ENCODE data around the gene AP1B1.

Gene AP1B1

DNA sequence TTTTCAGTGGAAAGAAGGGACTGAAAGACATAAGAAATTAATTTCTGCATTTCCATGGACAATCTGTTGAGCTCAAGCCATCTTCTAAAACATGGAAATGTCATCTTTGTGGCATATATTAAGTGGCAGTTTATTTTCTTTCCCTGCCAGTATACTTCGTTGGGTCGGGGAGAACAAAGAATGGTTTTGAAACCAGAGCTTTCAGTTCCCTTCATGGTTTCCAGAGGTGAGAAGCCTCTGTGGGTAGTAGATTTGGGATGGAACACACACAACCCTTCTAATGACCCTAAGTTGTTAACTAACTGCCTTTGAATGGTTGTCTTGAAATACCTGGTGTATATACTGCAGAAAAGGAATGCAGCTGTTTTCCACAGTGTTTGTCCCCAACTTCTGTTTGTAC lies 99.5 kb downstream of the AP1B1 start:
- no peak overlapping the region for H3K4me3 ChIP-seq (ENCODE audit: low read depth, low read length)
- ChIA-PET POLR2A (no interaction called here), CTCF (interaction anchor here (1.3 to 5.3 kb wide), 3 partner anchors 9 to 16 kb away, joined by 3 to 26 read pairs (median 3); no protein-coding TSS in a partner anchor)
- no peak for DNase-seq (ENCODE audit: low read depth, low spot score)
- TF ChIP-seq CTCF (IDR thresholded peaks at IDR 0.05; ENCODE audit: insufficient read depth, low read length, missing control alignments): no peak

DNA sequence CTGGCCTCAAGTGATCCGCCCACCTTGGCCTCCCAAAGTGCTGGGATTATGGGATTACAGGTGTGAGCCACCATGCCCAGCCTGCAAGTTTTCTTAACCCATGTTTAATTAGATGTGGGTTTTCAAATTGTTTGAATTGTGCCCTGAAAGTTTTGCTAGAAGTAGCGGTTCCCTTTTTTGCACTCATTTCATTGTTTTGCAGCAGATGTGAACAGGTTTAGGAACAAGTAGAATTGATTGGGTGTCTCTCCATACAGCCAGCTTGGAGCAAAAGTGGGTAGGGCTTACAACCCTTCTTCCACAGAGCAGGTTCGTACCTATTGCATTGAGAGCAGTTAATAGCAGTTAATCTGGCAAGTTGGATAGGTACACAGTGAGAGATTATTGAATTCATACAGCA lies 104.2 kb downstream of the AP1B1 start:
- no peak for TF ChIP-seq CTCF (IDR thresholded peaks at IDR 0.05; ENCODE audit: insufficient read depth, low read length, missing control alignments)
- no peak for DNase-seq (ENCODE audit: low read depth, low spot score)
- ChIA-PET CTCF (interaction anchor here (1.2 to 5.3 kb wide), 3 partner anchors 11 to 22 kb away, joined by 4 to 26 read pairs (median 7); partner anchors contain the start of gene GAS2L1), POLR2A (no interaction called here)
- no peak overlapping the region for H3K4me3 ChIP-seq (ENCODE audit: low read depth, low read length)

DNA sequence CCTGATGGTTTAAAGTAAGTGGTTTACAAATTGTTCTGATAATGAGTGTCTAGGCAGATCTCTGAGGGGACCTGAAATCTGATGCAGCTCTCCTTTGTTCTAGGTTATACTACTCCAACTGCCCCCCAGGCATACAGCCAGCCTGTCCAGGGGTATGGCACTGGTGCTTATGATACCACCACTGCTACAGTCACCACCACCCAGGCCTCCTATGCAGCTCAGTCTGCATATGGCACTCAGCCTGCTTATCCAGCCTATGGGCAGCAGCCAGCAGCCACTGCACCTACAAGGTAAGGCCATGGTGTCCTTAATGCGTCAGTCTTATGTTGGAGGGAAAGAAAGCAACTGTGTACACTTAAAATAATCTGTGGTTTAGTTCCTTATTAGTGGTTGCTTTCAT lies 110.4 kb downstream of the AP1B1 start:
- DNase-seq (ENCODE audit: low read depth, low spot score): no peak
- no peak for TF ChIP-seq CTCF (IDR thresholded peaks at IDR 0.05; ENCODE audit: insufficient read depth, low read length, missing control alignments)
- ChIA-PET POLR2A (no interaction called here), CTCF (interaction anchor here (1.0 kb wide), 1 partner anchor 29 kb away, joined by 6 read pairs; the partner anchor contains the start of gene GAS2L1)
- no peak overlapping the region for H3K4me3 ChIP-seq (ENCODE audit: low read depth, low read length)

Data from AG04449 (cell line).